HuH-7 (cell line): ENCODE results near the gene DERL2.
"Not testable (repeated sequence)": the region's sequence is repeated elsewhere in the genome, so short reads cannot be mapped to it uniquely, and the experiment has no call there.

Experiments
- DNase-seq: peaks from one replicate; pipeline ENCODE4 v3.0.0; 2011; ENCODE audit warnings: low spot score

Gene DERL2

GRCh38 chr17:5437721-5438317, 48.2 kb downstream of the DERL2 start:
- no peak for DNase-seq

- DNase-seq: not testable (repeated sequence)
Measured at GRCh38 chr17:5435781-5436315, 50.1 kb downstream of the DERL2 start.

GRCh38 chr17:5434984-5435383, 51.0 kb downstream of the DERL2 start:
- no peak for DNase-seq

- no peak for DNase-seq
Measured at GRCh38 chr17:5431949-5432556, 53.9 kb downstream of the DERL2 start.

- DNase-seq: not testable (repeated sequence)
Measured at GRCh38 chr17:5431234-5431633, 54.7 kb downstream of the DERL2 start.

GRCh38 chr17:5430413-5430999, 55.5 kb downstream of the DERL2 start:
- no peak for DNase-seq

GRCh38 chr17:5429191-5429887, 56.6 kb downstream of the DERL2 start:
- DNase-seq: no peak

GRCh38 chr17:5425826-5426225, 60.2 kb downstream of the DERL2 start:
- DNase-seq: no peak

- no peak for DNase-seq
Measured at GRCh38 chr17:5424909-5425308, 61.1 kb downstream of the DERL2 start.

- no peak for DNase-seq
Measured at GRCh38 chr17:5422505-5422904, 63.5 kb downstream of the DERL2 start.
